Tibial artery (tissue), 4 donors: ENCODE data around the gene SORCS2.
A peak's percentile ranks its signal among the peaks of the same experiment; 100 is the strongest.

Source experiments
- DNase-seq, 2 donors: peaks; one replicate each; pipeline ENCODE4 v3.0.0-alpha.2; 2019
- H3K27ac ChIP-seq, 2 donors: fragments of 200-600 bp; sonication (generic) in 1 of 2; 1 replicate in 1 of 2; 2 replicates in 1 of 2; pipeline ENCODE4 v1.5.1; 2018 to 2019; ENCODE audit warnings: mild to moderate bottlenecking in 1 of 2
- H3K27me3 ChIP-seq, 2 donors: fragments of 200-600 bp; sonication (generic) in 1 of 2; one replicate each; pipeline versions ENCODE4 v1.5.1 to v1.6.0; 2016 to 2019
- H3K36me3 ChIP-seq, 3 donors: fragments of 200-600 bp; sonication (generic) in 2 of 3; one replicate each; pipeline ENCODE4 v1.5.1; 2016 to 2019; ENCODE audit warnings: mild to moderate bottlenecking in 2 of 3
- H3K4me1 ChIP-seq, 4 donors: fragments of 200-600 bp; sonication (generic) in 2 of 4; 1 replicate in 3 of 4; 2 replicates in 1 of 4; pipeline ENCODE4 v1.5.1; 2016 to 2019
- H3K4me3 ChIP-seq, 2 donors: fragments of 200-600 bp; sonication (generic) in 1 of 2; 1 replicate in 1 of 2; 2 replicates in 1 of 2; pipeline ENCODE4 v1.5.1; 2018 to 2019; ENCODE audit warnings: mild to moderate bottlenecking in 2 of 2
- H3K9me3 ChIP-seq, 3 donors: fragments of 200-600 bp; sonication (generic) in 1 of 3; one replicate each; pipeline ENCODE4 v1.5.1; 2016 to 2019
- CTCF ChIP-seq, 2 experiments: fragments of 200-600 bp in 1 of 2; fragments of 450-650 bp in 1 of 2; IDR thresholded peaks; one replicate each; pipeline ENCODE4 v1.5.1; 2017 to 2019; ENCODE audit warnings: antibody characterized with exemption in 2 of 2, mild to moderate bottlenecking in 1 of 2, moderate library complexity in 1 of 2
- intact Hi-C: fragments of 100-400 bp; cut with DNase I; formaldehyde crosslinking; loops from one replicate; pipeline ENCODE4 v1.15.0; 2023; ENCODE audit warnings: low total_unique reads

Gene SORCS2

GRCh38 chr4:7780751-7781348 is 588.5 kb downstream of the SORCS2 start:
- Histone ChIP-seq H3K4me3 (no peak overlapping the region), H3K4me1 (peaks cover 0 to 28% (median 17%) of the 10 kb centered on the region in 4 donors), H3K27me3 (no peaks in the 10 kb centered on the region), H3K36me3 (peaks cover 18 to 46% (median 42%) of the 10 kb centered on the region in 3 donors), H3K27ac (peak overlapping the region; percentile 60 to 74), H3K9me3 (no peaks in the 10 kb centered on the region)
- intact Hi-C loops, result no loop called here
- DNase-seq, result no peak
- TF ChIP-seq CTCF (IDR thresholded peaks at IDR 0.05), result no peak

- intact Hi-C loops, result no loop called here
- DNase-seq, result peak in 1 of 2 donors; percentile 44
- H3K27ac ChIP-seq, result peak overlapping the region; percentile 60 to 74
Measured at GRCh38 chr4:7781366-7781765, 589.0 kb downstream of the SORCS2 start.

GRCh38 chr4:7781993-7782392 is 589.7 kb downstream of the SORCS2 start:
- peak in 1 of 2 donors; percentile 50 for DNase-seq
- intact Hi-C loops, result no loop called here
- Histone ChIP-seq H3K36me3 (peaks cover 19 to 38% (median 36%) of the 10 kb centered on the region in 3 donors), H3K4me3 (no peak overlapping the region), H3K27ac (peak overlapping the region; percentile 60 to 74), H3K4me1 (peaks cover 0 to 28% (median 17%) of the 10 kb centered on the region in 4 donors), H3K27me3 (no peaks in the 10 kb centered on the region), H3K9me3 (no peaks in the 10 kb centered on the region)
- TF ChIP-seq CTCF (IDR thresholded peaks at IDR 0.05), result no peak

More at GRCh38 chr4:7781366-7781765, 589.0 kb downstream of the SORCS2 start:
- no peak for TF ChIP-seq CTCF (IDR thresholded peaks at IDR 0.05)
- Histone ChIP-seq H3K27me3 (no peaks in the 10 kb centered on the region), H3K4me1 (peaks cover 0 to 28% (median 17%) of the 10 kb centered on the region in 4 donors), H3K4me3 (no peak overlapping the region), H3K9me3 (no peaks in the 10 kb centered on the region), H3K36me3 (peaks cover 19 to 42% (median 42%) of the 10 kb centered on the region in 3 donors)

GRCh38 chr4:7782783-7783182 is 590.4 kb downstream of the SORCS2 start:
- Histone ChIP-seq H3K27me3 (no peaks in the 10 kb centered on the region), H3K36me3 (peaks cover 19 to 30% (median 28%) of the 10 kb centered on the region in 3 donors), H3K27ac (peak overlapping the region; percentile 60 to 74), H3K4me1 (peaks cover 0 to 28% (median 17%) of the 10 kb centered on the region in 4 donors), H3K9me3 (no peaks in the 10 kb centered on the region), H3K4me3 (no peak overlapping the region)
- no peak for DNase-seq
- TF ChIP-seq CTCF (IDR thresholded peaks at IDR 0.05), result no peak
- intact Hi-C loops, result no loop called here

GRCh38 chr4:7783541-7783940 is 591.2 kb downstream of the SORCS2 start:
- Histone ChIP-seq H3K9me3 (no peaks in the 10 kb centered on the region), H3K36me3 (peaks cover 14 to 22% (median 20%) of the 10 kb centered on the region in 3 donors), H3K4me1 (peaks cover 0 to 28% (median 17%) of the 10 kb centered on the region in 4 donors), H3K27ac (peak overlapping the region; percentile 60 to 74), H3K27me3 (no peaks in the 10 kb centered on the region), H3K4me3 (no peak overlapping the region)
- DNase-seq, result peak in 1 of 2 donors; percentile 23
- TF ChIP-seq CTCF (IDR thresholded peaks at IDR 0.05), result no peak
- intact Hi-C loops, result no loop called here
